Sigmoid colon (tissue), 7 donors: ENCODE measurements around the gene OR5F1. TPM values are rescaled to one million over a fixed set of nuclear protein-coding genes. Genes with fewer than 3 reads are reported as not detected.

Source experiments
- polyA plus RNA-seq, 3 donors: library from polyadenylated mRNA; stranded (reverse); fragments of 200-250 nt; gene quantifications; one replicate each; pipeline ENCODE4 v1.2.3, GENCODE V29; 2013
- total RNA-seq, 4 donors: library from RNA; depleted of rRNA; stranded (reverse); fragments of >200 nt; gene quantifications; one replicate each; pipeline ENCODE4 v1.1.0, GENCODE V29; 2016
- donor health status: healthy with polysubstance abuse.
- donor health status: Bipolar disorder and iron deficiency.
- donor health status: healthy.

OR5F1 gene
- total and polyA plus RNA-seq, 7 donors: not detected

Other genes with a start within 250 kb of the OR5F1 start
- gene OR5D13, start 221.2 kb downstream of the OR5F1 start, total RNA-seq: not detected
- gene OR5D13, start 221.2 kb downstream of the OR5F1 start, polyA plus RNA-seq: not detected
- gene OR5D14, start 199.1 kb downstream of the OR5F1 start, total RNA-seq: not detected
- gene OR5D14, start 199.1 kb downstream of the OR5F1 start, polyA plus RNA-seq: not detected
- not detected for gene OR5L1, start 183.3 kb downstream of the OR5F1 start, total RNA-seq
- not detected for gene OR5L1, start 183.3 kb downstream of the OR5F1 start, polyA plus RNA-seq
- gene OR5D18, start 175.0 kb downstream of the OR5F1 start, total RNA-seq: not detected
- not detected for gene OR5D18, start 175.0 kb downstream of the OR5F1 start, polyA plus RNA-seq
- gene OR5L2, start 167.4 kb downstream of the OR5F1 start, total RNA-seq: not detected
- not detected for gene OR5L2, start 167.4 kb downstream of the OR5F1 start, polyA plus RNA-seq
- gene OR5D16, start 155.9 kb downstream of the OR5F1 start, total RNA-seq: not detected
- gene OR5D16, start 155.9 kb downstream of the OR5F1 start, polyA plus RNA-seq: not detected
- gene TRIM51, start 111.3 kb downstream of the OR5F1 start, total RNA-seq: not detected
- gene TRIM51, start 111.3 kb downstream of the OR5F1 start, polyA plus RNA-seq: not detected
- not detected for gene OR5W2, start 80.0 kb downstream of the OR5F1 start, total RNA-seq
- gene OR5W2, start 80.0 kb downstream of the OR5F1 start, polyA plus RNA-seq: not detected
- gene OR5I1, start 58.2 kb downstream of the OR5F1 start, total RNA-seq: not detected
- not detected for gene OR5I1, start 58.2 kb downstream of the OR5F1 start, polyA plus RNA-seq
- gene OR10AG1, start 24.7 kb downstream of the OR5F1 start, total RNA-seq: not detected
- gene OR10AG1, start 24.7 kb downstream of the OR5F1 start, polyA plus RNA-seq: not detected
- gene OR5AS1, start 33.0 kb upstream of the OR5F1 start, total RNA-seq: not detected
- gene OR5AS1, start 33.0 kb upstream of the OR5F1 start, polyA plus RNA-seq: not detected
- not detected for gene OR8I2, start 98.7 kb upstream of the OR5F1 start, total RNA-seq
- not detected for gene OR8I2, start 98.7 kb upstream of the OR5F1 start, polyA plus RNA-seq
- gene OR8H2, start 109.1 kb upstream of the OR5F1 start, total RNA-seq: not detected
- not detected for gene OR8H2, start 109.1 kb upstream of the OR5F1 start, polyA plus RNA-seq
- gene OR8H3, start 127.7 kb upstream of the OR5F1 start, total RNA-seq: not detected
- gene OR8H3, start 127.7 kb upstream of the OR5F1 start, polyA plus RNA-seq: not detected
- gene OR8J3, start 145.6 kb upstream of the OR5F1 start, total RNA-seq: not detected
- gene OR8J3, start 145.6 kb upstream of the OR5F1 start, polyA plus RNA-seq: not detected
- gene OR8K5, start 165.7 kb upstream of the OR5F1 start, total RNA-seq: not detected
- gene OR8K5, start 165.7 kb upstream of the OR5F1 start, polyA plus RNA-seq: not detected
- gene OR5J2, start 182.0 kb upstream of the OR5F1 start, total RNA-seq: not detected
- not detected for gene OR5J2, start 182.0 kb upstream of the OR5F1 start, polyA plus RNA-seq
- not detected for gene OR5T2, start 239.6 kb upstream of the OR5F1 start, total RNA-seq
- gene OR5T2, start 239.6 kb upstream of the OR5F1 start, polyA plus RNA-seq: not detected